ENCODE data around the gene PRELID2.

DNA sequence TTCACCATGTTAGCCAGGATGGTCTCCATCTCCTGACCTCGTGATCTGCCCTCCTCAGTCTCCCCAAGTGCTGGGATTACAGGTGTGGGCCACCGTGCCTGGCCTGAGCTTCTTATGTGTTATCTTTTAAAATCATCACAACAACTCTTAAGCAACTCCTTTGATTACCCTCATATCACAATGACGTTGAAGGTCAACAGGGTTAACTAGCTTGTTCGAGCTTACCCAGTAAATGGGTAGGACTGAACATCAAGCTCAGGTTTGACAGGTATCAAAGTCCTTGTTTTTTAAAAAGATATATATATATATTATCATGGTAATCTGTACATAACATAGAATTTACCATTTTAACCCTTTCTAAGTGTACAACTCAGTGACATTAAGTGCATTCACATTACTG lies 34.6 kb upstream of the PRELID2 start:
- TF ChIP-seq, protein P1, sequence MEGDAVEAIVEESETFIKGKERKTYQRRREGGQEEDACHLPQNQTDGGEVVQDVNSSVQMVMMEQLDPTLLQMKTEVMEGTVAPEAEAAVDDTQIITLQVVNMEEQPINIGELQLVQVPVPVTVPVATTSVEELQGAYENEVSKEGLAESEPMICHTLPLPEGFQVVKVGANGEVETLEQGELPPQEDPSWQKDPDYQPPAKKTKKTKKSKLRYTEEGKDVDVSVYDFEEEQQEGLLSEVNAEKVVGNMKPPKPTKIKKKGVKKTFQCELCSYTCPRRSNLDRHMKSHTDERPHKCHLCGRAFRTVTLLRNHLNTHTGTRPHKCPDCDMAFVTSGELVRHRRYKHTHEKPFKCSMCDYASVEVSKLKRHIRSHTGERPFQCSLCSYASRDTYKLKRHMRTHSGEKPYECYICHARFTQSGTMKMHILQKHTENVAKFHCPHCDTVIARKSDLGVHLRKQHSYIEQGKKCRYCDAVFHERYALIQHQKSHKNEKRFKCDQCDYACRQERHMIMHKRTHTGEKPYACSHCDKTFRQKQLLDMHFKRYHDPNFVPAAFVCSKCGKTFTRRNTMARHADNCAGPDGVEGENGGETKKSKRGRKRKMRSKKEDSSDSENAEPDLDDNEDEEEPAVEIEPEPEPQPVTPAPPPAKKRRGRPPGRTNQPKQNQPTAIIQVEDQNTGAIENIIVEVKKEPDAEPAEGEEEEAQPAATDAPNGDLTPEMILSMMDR (IDR thresholded peaks at IDR 0.05; ENCODE audit: poor library complexity) = no peak
- no peak for TF ChIP-seq EZH2 (IDR thresholded peaks at IDR 0.05; ENCODE audit: borderline replicate concordance)
- TF ChIP-seq EZH2phosphoT487 (IDR thresholded peaks at IDR 0.05; ENCODE audit: low read depth, severe bottlenecking, unreplicated experiment) = no peak

All from hepatocyte (in vitro differentiated cells).